H1 (cell line): Measurements from ENCODE around the gene ANKH. TPM values are rescaled to one million over a fixed set of nuclear protein-coding genes. Genes with fewer than 3 reads are reported as not detected.

Experiments
- FOSL1 ChIP-seq: IDR thresholded peaks from 2 replicates; pipeline ENCODE4 v1.6.1; 2011; ENCODE audit warnings: mild to moderate bottlenecking, low read depth, low read length, moderate library complexity; ENCODE audit not compliant: insufficient read depth
- TBP ChIP-seq: IDR thresholded peaks from 2 replicates; pipeline ENCODE4 v1.6.1; 2011; ENCODE audit warnings: low read depth, low read length, improper control_type of control experiment
- polyA plus RNA-seq, 7 experiments: library from polyadenylated mRNA; depleted of rRNA in 3 of 7; stranded (reverse) in 5 of 7; unstranded in 2 of 7; fragments of >200 nt in 5 of 7; fragments of 200-250 nt in 2 of 7; gene quantifications; 1 replicate in 5 of 7; 2 replicates in 1 of 7; 4 replicates in 1 of 7; pipeline versions ENCODE4 v1.2.1 to v1.2.3, GENCODE V29; 2011 to 2013; ENCODE audit warnings: missing spikeins in 2 of 7, mixed read lengths in 2 of 7
- total RNA-seq: library from RNA; stranded (reverse); fragmentation: NEBNext Ultra II Directional; extraction: Animal tissue kit (Norgen Biotek cat#: 25700); gene quantifications from 2 replicates; pipeline ENCODE4 v1.2.1, GENCODE V29; 2021

Gene ANKH
- total and polyA plus RNA-seq, 2 of the 8 experiments (the other 6 are each of a cell fraction or from before 2014, with no cell fraction given): 5.3 to 13.0 TPM

DNA sequence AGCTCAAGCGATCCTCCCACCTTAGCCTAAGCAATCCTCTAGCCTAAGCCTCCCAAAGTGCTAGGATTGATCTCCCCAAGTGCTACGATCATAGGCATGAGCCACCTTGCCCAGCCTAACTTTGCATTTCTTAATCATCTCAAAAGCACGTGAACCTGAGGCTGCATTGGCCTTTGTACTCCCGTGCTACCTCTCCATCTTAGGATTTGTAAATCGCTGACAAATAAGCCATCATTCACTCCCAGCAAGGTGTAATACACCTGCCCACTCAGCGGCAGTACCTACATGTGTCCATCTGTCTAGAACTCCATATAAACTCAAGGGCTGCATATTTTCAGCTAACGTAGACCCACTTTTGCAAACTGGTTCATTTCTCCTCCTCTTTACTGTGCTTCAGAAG lies 2.8 kb downstream of the ANKH start (continued):
- TF ChIP-seq TBP (no peak), FOSL1 (no peak)
